GM10266 (cell line): Measurements from ENCODE around the gene RNASEL.

Experiments
- DNase-seq: peaks from one replicate; pipeline ENCODE4 v3.0.0; 2012; ENCODE audit errors: extremely low spot score
- CTCF ChIP-seq: IDR thresholded peaks from 2 replicates; pipeline ENCODE4 v1.5.1; 2012; ENCODE audit warnings: mild to moderate bottlenecking, low read depth; ENCODE audit not compliant: control insufficient read depth, insufficient read depth; ENCODE audit errors: missing control alignments

The RNASEL gene

GRCh38 chr1:182561456-182561855 is 27.6 kb downstream of the RNASEL start:
- no peak for DNase-seq
- TF ChIP-seq CTCF: no peak

GRCh38 chr1:182560392-182560984 is 28.6 kb downstream of the RNASEL start:
- no peak for TF ChIP-seq CTCF
- no peak for DNase-seq

GRCh38 chr1:182556279-182556678 is 32.8 kb downstream of the RNASEL start:
- no peak for DNase-seq

DNA sequence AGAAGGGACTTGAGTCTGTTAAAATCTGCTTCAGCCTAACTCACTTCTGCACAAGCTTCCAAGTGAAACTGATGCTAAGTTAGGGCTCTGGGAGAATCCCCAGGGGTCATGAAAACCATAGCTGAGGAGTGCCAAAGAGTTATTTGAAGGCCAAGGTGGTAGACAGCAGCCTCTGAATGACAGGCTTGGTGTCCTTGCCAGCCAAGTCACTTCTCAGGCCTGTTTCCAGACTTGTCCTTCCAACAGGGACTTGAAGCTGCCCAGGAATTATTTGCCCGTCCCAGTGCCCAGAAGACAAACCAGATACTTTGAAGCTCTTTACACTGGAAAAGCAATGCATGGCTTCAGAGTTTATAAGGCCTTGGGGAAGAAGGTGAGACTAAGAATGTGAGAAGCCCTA is 33.6 kb downstream of the RNASEL start:
- DNase-seq: no peak
- TF ChIP-seq CTCF: no peak

More at GRCh38 chr1:182556279-182556678, 32.8 kb downstream of the RNASEL start:
- no peak for TF ChIP-seq CTCF

GRCh38 chr1:182552527-182552926 is 36.5 kb downstream of the RNASEL start:
- no peak for TF ChIP-seq CTCF
- no peak for DNase-seq

GRCh38 chr1:182549811-182550210 is 39.2 kb downstream of the RNASEL start:
- no peak for DNase-seq
- no peak for TF ChIP-seq CTCF

DNA sequence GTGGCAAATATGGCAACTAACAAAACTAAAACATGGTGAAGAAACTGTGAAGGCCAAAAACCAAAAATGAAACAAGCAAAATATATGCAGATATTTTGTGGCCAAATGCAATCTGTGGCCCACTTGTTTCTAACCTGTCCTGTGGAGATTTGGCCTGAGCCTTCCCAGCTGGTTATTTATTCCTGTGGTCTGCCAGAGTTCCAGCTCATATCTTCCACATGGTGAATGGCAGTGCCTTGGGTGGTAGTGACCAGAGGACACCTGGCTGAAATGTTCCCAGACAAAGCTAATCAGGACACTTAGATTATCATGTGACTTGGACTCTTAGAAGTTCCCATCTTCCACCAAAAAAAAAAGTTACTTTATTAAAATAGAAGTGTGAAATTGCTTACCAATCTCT is 39.7 kb downstream of the RNASEL start:
- TF ChIP-seq CTCF: no peak

More for the DNA sequence above, 39.7 kb downstream of the RNASEL start:
- DNase-seq: no peak
